Measurements from ENCODE around the gene PPFIA1. TPM values are rescaled to one million over a fixed set of nuclear protein-coding genes. Genes with fewer than 3 reads are reported as not detected.

PPFIA1 gene
- total RNA-seq, 1 experiment from 2014 or later = 86.8 TPM

- H3K9me3 ChIP-seq (ENCODE audit: insufficient read depth, low read depth) = no peaks in the 10 kb centered on the region
- no peaks in the 10 kb centered on the region for H3K27me3 ChIP-seq (ENCODE audit: insufficient read depth, low read depth)
- H3K4me3 ChIP-seq = no peak overlapping the region
- ChIA-PET POLR2A (ENCODE audit: unreplicated experiment) (interaction anchor here (0.8 kb wide), 1 partner anchor 486 kb away, joined by 7 read pairs; no protein-coding TSS in a partner anchor), CTCF (no interaction called here)
- peaks cover 44% of the 10 kb centered on the region for H3F3A ChIP-seq (ENCODE audit: insufficient read depth, low read depth)
- peaks cover 45% of the 10 kb centered on the region for H4K20me1 ChIP-seq (ENCODE audit: insufficient read depth)
- no TSS peak for BruUV-seq (replicated peaks)
- no peak overlapping the region for H3K4me2 ChIP-seq
- no peak for DNase-seq
- H3K27ac ChIP-seq = no peak overlapping the region
- H3K9me2 ChIP-seq (ENCODE audit: insufficient read depth) = no peaks in the 10 kb centered on the region
- H3K79me2 ChIP-seq (ENCODE audit: low read depth) = peaks cover 77% of the 10 kb centered on the region
- peaks cover 49% of the 10 kb centered on the region for H3K4me1 ChIP-seq (replicated peaks; ENCODE audit: insufficient read depth)
- intact Hi-C loops (cut with micrococcal nuclease; ENCODE audit: unreplicated experiment) = no loop called here
- H2AFZ ChIP-seq = no peak overlapping the region
- no peak for TF ChIP-seq EZH2 (IDR thresholded peaks at IDR 0.05; ENCODE audit: low read depth)
- no peak for TF ChIP-seq CTCF (conservative IDR thresholded peaks at IDR 0.05)
- peaks cover 10% of the 10 kb centered on the region for H3K36me3 ChIP-seq (ENCODE audit: low read depth)
Observed at GRCh38 chr11:70304208-70304603, 33.7 kb downstream of the PPFIA1 start.

GRCh38 chr11:70305501-70305900 is 35.0 kb downstream of the PPFIA1 start:
- H3K4me3 ChIP-seq = no peak overlapping the region
- H3F3A ChIP-seq (ENCODE audit: insufficient read depth, low read depth) = peaks cover 44% of the 10 kb centered on the region
- intact Hi-C loops (cut with micrococcal nuclease; ENCODE audit: unreplicated experiment) = no loop called here
- H3K9me3 ChIP-seq (ENCODE audit: insufficient read depth, low read depth) = no peaks in the 10 kb centered on the region
- peaks cover 45% of the 10 kb centered on the region for H4K20me1 ChIP-seq (ENCODE audit: insufficient read depth)
- ChIA-PET POLR2A (ENCODE audit: unreplicated experiment) (interaction anchor here (0.6 kb wide), 1 partner anchor 95 kb away, joined by 7 read pairs; no protein-coding TSS in a partner anchor), CTCF (no interaction called here)
- no peak for DNase-seq
- no peak for TF ChIP-seq CTCF (conservative IDR thresholded peaks at IDR 0.05)
- no peak for TF ChIP-seq EZH2 (IDR thresholded peaks at IDR 0.05; ENCODE audit: low read depth)
- BruUV-seq (replicated peaks) = no TSS peak
- H3K27ac ChIP-seq = peak overlapping the region; percentile 71
- H3K4me2 ChIP-seq = peak overlapping the region; percentile 7
- no peaks in the 10 kb centered on the region for H3K9me2 ChIP-seq (ENCODE audit: insufficient read depth)
- peaks cover 80% of the 10 kb centered on the region for H3K79me2 ChIP-seq (ENCODE audit: low read depth)
- no peaks in the 10 kb centered on the region for H3K27me3 ChIP-seq (ENCODE audit: insufficient read depth, low read depth)
- H2AFZ ChIP-seq = no peak overlapping the region
- H3K36me3 ChIP-seq (ENCODE audit: low read depth) = peaks cover 5% of the 10 kb centered on the region
- peaks cover 49% of the 10 kb centered on the region for H3K4me1 ChIP-seq (replicated peaks; ENCODE audit: insufficient read depth)

- H3K4me3 ChIP-seq = no peak overlapping the region
- H3K27me3 ChIP-seq (ENCODE audit: insufficient read depth, low read depth) = no peaks in the 10 kb centered on the region
- H4K20me1 ChIP-seq (ENCODE audit: insufficient read depth) = peaks cover 36% of the 10 kb centered on the region
- H3K79me2 ChIP-seq (ENCODE audit: low read depth) = peaks cover 79% of the 10 kb centered on the region
- TF ChIP-seq EZH2 (IDR thresholded peaks at IDR 0.05; ENCODE audit: low read depth) = no peak
- TF ChIP-seq CTCF (conservative IDR thresholded peaks at IDR 0.05) = no peak
- H3K36me3 ChIP-seq (ENCODE audit: low read depth) = peaks cover 3% of the 10 kb centered on the region
- intact Hi-C loops (cut with micrococcal nuclease; ENCODE audit: unreplicated experiment) = loop anchor here (1.0 to 2.0 kb wide), 2 partner anchors 36 to 103 kb away; partner anchors contain the start of genes FADD and PPFIA1
- peak; percentile 46 to 97 for DNase-seq
- H3K4me1 ChIP-seq (replicated peaks; ENCODE audit: insufficient read depth) = peaks cover 52% of the 10 kb centered on the region
- peak overlapping the region; percentile 26 for H3K4me2 ChIP-seq
- CTCF ChIA-PET = no interaction called here
- POLR2A ChIA-PET (ENCODE audit: unreplicated experiment) = interaction anchor here (0.5 to 0.7 kb wide), 3 partner anchors 63 to 429 kb away, joined by 3 to 5 read pairs (median 3); no protein-coding TSS in a partner anchor
- no peak overlapping the region for H2AFZ ChIP-seq
- no peaks in the 10 kb centered on the region for H3K9me2 ChIP-seq (ENCODE audit: insufficient read depth)
- BruUV-seq (replicated peaks) = no TSS peak
- no peaks in the 10 kb centered on the region for H3K9me3 ChIP-seq (ENCODE audit: insufficient read depth, low read depth)
- H3F3A ChIP-seq (ENCODE audit: insufficient read depth, low read depth) = peaks cover 44% of the 10 kb centered on the region
- peak overlapping the region; percentile 71 for H3K27ac ChIP-seq
Observed at GRCh38 chr11:70306586-70307033, 36.1 kb downstream of the PPFIA1 start.
